Hematopoietic multipotent progenitor cell treated with erythropoietin and hydrocortisone succinate and interleukin-3 and kit ligand, for 8 days (in vitro differentiated cells): ENCODE data around the gene ATP5PD.
"Not testable (repeated sequence)": the region's sequence is repeated elsewhere in the genome, so short reads cannot be mapped to it uniquely, and the experiment has no call there.

Experiments
- DNase-seq: peaks from one replicate; pipeline ENCODE4 v3.0.0-alpha.2; 2015

Gene ATP5PD

DNA sequence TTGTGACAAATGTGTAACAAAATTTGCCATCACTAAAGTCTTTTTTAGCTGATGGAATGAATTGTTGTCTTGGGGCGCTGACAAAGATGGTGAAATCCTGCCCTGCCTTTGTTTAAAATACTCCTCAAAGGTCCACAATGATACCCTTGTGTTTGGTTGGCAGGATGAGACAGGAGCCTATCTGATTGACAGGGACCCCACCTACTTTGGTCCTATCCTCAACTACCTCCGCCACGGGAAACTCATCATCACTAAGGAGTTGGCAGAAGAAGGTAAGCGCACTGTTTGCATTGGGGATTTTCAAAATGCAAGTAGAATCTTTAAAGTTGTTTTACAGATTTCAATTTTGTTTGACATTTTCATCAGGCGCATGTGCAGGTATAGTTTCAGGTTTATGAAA lies 2.3 kb upstream of the ATP5PD start:
- DNase-seq = no peak

DNA sequence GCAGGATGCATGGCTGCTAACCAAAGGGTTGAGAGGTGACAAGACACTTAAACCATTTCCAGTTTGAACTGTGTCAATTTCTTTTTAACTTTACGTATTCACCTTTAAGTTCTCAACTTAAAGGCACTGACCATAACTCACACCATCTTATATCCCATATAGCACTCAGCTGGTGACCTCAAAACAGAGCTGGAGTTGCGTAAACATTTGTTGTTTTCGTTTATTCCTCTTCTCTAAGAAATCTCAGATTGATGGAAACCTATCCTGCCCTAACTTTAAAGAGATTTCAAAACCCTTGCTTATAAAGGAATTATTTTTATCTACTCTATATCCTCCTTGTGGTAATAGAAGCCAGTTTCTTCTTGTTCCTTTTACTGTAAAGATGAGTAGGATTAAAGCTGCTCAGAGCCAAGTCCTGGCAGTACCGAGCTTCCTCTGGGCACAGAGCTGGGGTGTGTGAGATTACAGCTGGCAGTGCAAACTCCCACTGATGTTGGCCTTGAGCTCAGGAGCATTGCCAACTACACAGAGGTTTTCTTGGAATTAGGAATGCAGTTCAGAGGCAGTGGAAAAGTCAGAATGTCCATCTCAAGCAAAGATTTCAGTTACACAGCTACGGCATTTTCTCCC lies 1.6 kb upstream of the ATP5PD start:
- peak; percentile 39 for DNase-seq

DNA sequence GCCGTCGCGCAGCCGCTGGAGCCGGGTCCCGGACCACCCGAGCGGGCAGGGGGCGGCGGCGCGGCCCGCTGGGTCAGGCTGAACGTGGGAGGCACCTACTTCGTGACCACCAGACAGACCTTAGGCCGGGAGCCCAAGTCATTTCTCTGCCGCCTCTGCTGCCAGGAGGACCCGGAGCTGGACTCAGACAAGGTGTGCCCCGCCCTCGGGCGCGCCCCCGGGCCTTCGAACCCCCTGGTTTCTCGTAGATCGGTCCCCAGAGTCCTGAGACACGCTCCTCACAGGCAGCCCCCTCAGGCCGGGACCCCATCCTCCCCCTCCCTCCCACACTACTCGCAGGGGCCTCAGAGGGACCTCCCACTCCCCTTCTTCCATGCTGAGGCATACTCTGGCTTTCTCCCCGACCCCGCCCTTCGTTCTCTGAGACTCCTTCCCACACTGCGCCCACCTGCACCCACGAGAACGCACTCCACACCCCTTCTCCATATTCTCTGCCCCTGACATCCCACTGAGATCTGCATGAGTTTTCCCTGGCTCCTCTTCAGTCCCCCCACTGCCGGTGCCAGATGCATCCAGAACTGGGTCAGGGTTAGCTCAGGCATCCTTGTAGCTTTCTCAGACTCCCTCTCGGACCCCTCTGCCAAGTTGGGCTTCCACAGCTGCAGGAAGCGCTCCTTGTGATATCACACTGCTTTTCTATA lies 779 bp upstream of the ATP5PD start:
- DNase-seq = no peak

DNA sequence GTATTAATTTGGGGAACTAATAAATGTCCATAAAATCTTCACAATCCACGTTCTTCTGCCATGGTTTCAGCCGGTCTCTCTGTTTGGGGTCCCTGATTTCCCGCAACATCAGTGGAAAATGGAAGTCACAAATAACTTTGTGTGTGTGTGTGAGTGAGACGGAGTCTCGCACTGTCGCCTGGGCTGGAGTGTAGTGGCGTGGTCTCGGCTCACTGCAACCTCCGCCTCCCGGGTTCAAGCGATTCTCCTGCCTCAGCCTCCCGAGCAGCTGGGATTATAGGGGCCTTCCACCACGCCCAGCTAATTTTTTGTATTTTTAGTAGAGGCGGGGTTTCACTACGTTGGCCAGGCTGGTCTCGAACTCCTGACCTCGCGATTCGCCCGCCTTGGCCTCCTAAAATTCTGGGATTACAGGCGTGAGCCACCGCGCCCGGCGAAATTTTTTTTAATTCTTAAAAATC lies 793 bp downstream of the ATP5PD start:
- DNase-seq = not testable (repeated sequence)

DNA sequence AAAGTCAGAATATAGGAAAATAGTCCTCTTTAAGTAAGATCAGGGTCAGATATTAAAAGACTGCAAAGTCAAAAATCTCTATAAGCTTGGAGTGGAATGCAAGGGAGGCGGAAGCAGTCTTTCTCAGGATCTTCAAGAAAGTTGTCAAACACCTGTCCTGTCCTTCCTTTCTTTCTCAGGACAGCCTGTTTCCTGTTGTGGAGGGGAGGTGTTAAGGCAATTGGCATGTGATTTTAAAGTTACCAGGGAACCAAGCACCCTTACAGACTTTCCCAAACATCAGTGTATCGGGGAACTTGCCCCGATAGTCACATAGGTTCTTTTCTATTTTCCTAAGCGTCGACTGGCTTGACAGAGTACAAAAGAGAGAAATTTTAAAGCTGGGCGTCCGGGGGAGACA lies 2.1 kb downstream of the ATP5PD start:
- no peak for DNase-seq

DNA sequence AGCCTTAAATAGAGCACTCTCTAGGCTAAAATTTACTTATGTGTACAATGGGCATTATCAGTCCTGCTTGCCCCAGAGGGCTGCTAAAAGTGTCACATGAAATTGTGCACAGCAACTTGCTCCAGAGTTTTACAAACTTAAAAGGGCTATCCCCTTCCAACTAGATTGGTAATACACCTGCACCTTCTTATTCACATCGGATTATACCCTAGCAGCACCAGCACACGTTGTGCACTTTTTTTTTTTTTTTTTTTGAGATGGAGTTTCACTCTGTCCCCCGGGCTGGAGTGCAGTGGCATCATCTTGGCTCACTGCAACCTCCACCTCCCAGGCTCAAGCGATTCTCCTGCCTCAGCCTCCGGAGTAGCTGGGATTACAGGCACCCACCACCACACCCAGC lies 3.0 kb downstream of the ATP5PD start:
- not testable (repeated sequence) for DNase-seq

DNA sequence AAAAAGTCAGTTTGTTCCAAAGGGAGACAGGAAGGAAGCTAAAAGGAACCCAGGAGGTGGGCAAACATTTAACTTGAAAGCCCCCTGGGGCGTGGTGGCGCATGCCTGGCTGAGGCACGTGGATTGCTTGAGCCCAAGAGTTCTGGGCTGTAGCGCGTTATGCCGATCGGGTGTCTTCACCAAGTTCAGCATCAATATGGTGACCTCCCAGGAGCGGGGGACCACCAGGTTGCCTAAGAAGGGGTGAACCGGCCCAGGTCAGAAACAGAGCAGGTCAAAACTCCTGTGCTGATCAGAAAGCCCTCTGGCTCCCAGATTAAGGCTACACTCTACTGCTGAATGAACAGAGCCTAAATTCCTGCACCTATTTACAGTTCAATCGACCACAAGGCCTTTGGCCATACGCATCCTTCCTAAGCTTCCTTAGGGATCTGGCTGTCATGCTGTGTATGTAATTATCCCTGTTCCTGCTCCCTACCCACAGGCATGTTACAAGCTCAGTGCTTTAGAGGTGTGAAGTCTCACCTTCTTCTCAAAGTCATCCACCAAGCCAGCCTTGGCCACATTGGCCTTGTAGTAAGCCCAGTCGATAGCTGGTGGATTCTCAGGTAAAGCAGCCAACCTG lies 5.0 kb downstream of the ATP5PD start:
- DNase-seq = no peak

DNA sequence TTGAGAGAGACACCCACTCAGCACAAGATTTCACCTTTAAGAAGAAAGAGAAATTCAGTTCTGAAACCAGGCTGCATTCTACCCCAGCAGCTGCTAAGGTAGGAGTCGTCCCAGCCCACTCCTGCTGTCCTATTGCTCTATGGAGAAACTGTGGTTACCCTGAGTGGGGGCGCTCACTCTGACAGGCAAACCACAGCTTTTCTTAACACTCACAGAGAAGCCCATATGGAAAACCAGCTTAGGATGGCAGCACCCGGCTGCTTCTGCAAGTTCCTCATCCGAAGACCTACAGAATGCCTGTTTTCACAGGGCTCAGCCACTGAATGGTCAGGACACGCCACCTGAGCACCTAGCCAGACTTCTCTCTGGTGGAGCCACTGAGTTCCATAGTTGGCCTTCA lies 7.5 kb downstream of the ATP5PD start:
- no peak for DNase-seq

DNA sequence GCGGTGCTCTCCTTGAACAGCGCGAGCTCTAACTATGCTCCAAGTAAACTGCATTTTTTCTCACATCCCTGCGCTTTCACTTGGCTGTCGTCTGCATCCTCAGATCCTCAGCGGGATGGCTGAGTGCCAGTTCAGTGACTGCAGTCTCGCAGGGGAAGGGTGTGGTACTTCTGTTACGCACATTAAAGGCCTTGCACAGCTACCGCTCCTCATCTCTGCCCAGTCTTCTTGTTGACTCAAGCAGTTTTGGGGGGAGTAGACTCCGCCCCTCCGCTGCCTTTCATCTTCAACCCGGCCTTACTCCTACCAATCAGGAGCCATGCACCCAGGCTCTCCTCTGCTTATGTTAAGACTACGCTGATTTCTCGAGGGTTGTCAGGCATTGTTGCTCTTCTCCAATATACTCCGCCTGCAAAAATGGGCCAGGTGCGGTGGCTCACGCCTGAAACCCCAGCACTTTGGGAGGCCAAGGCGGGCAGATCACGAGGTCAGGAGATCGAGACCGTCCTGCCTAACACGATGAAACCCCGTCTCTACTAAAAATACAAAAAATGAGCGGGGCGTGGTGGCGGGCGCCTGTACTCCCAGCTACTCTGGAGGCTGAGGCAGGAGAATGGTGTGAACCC lies 10.0 kb downstream of the ATP5PD start:
- peak; percentile 89 for DNase-seq

DNA sequence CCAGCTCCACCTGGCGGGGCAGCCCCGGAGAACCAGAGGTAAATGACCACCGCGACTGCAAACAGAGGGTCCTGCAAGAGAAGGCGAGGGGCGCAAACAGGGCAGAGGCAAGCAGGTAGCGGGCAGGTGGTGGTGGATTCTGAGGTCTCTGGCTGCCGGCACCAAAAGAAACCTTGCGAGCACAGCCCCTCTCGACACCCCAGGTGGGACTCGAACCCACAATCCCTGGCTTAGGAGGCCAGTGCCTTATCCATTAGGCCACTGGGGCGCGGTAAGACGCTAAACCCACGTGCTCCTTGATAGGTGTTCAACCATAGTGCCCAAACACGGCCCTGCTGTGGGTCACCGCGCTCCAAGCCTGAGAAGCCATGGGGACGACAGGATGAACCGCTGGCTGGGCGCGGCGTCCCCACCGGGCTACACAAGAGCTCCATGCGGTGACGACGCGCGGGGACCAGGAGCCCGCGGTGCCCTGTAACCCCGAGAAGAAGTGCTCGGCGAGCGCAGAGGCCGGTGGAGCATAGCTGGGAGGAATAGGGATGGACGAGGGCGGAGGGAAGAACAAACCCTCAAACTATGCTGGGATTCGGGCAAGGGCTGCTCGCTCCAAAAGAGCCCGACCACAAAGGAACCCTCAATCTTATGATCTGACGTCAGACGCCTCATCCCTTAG lies 12.4 kb downstream of the ATP5PD start:
- peak; percentile 96 for DNase-seq

DNA sequence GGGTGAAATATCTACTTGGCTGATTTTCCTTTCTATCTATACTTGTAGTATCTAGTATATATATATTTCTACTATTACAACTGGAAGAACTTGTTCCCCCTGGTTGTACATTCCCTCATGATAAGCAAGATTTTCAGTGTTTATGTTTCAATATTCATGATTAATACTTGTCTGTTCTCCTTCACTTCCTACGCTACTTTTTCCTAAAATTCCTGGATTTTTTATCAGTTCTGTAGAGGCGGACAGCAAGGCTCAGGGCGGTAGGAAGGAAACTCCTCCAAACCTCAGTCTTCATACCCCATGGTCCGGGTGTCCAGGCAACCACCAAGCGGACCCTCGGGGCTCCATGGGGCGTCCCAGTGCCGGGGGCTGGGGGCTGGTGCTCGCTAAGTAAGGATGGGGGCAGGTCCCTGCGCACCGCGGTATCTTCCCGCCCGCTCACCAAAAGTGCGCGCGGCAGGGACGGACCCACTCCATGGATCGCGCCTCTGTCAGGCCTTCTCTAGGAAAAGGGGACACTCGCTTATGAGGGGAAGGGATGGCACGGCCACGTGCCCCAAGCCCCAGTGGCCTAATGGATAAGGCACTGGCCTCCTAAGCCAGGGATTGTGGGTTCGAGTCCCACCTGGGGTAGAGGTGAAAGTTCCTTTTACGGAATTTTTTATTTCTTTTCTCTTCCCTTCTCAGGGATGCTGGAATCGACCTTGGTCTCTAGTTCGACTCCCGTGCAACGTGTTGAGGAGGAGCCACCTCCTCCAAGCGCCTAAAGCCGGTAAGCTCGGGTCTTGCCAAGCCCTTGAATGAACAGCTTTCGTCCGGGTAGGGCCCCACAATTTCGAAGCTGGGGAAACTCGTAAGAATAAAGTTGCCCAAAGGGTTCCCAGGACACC lies 13.2 kb downstream of the ATP5PD start:
- DNase-seq = peak; percentile 95

DNA sequence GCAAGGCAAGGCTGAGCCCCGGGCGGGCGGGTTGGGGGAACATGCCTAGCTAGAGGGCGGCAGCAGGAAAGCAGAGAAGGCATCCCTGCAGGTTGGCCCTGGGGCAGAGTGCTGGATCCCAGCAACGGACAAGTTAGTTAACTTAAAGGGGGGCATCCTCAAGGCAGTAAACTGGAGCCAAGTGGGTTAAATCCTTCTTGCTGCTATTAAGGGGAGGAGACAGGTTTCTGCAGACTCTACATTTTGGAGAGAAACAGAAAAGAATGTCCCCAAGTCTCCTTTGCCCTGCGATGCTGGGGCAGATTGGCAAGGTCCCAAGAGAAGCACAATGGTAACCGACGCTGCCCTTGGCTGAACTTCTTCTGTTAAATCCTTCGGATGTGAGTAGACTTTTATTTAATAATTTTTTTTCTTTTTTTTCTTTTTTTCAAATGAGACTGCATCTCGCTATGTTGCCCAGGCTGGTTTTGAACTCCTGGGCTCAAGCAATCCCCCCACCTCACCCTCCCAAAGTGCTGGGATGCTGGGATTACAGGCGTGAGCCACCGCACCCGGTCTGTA lies 14.0 kb downstream of the ATP5PD start:
- peak; percentile 41 for DNase-seq

DNA sequence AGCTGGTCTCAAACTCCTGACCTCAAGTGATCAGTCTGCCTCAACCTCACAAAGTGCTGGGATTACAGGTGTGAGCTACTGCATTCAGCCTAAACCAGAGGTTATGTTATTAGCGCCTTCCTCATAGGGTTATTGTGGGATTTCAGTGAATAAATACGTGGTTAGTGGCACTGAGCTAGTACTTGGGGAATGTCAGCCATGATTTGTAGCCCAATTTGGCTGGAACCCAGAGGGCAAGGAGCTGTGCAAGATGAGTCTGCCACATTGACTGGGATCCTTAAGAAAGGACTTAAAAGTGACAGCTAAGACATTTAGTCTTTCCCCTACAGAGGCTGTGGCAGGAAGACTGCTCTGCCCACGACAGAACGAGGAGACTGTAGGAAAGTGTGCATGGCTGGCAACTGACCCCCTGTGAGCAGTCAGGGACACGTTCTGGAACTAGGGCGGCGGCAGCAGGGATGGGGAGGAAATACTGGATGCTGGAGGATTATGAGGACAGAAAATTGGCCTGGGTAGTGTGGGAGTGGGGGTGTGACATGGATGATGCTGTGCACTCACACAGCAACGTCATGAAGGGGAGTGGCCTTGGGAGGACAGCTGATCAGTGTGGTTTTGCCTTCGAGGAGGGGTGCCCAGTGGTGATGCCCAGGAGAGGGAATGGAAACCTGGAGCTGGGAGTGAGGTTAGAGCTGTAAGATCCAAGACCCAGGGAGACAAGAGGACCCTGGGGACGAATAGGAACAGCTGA lies 14.6 kb downstream of the ATP5PD start:
- DNase-seq = peak; percentile 78

DNA sequence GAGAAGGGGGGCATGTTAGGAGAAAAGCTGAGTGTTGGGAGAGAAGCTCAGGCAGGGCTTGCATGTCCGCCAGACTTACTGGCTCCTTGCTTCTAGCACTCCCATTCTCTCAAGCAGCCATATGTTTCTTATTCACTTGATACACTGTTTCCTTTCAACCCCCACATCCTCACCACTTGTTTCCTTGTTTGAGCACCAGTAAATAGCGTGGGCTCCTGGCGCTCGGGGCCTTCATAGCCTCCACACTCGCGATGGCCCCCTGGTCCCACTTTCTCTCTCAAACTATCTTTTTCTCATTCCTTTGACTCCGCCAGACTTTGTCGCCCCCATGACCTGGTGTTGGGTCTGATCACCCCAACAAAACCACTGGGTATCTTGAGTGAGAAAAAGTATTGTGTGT lies 16.6 kb downstream of the ATP5PD start:
- no peak for DNase-seq

DNA sequence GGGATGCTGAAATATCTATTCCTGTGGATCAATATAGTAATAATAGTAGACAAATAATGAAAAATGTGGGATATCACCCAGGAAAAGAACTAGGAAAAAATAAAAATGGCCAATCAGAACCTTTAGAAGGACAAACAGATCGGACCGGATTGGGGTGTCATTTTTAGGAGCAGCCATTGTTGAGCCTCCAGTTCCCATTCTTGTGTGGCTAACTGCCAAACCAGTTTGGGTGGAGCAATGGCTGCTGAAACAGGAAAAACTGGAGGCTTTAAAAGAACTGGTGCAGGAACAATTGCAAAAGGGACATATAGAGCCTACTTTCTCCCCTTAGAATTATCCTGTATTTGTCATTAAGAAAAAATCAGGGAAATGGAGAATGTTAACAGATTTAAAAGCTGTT lies 20.1 kb downstream of the ATP5PD start:
- DNase-seq = not testable (repeated sequence)

DNA sequence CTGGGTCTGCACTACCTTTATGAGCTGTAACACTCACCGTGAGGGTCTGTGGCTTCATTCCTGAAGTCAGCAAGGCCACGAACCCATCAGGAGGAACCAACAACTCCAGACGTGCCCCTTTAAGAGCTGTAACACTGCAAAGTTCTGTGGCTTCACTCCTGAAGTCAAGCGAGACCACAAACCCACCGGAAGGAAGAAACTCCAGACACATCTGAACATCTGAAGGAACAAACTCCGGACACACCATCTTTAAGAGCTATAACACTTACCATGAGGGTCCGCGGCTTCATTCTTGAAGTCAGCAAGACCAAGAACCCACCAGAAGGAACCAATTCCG lies 21.4 kb downstream of the ATP5PD start:
- not testable (repeated sequence) for DNase-seq

DNA sequence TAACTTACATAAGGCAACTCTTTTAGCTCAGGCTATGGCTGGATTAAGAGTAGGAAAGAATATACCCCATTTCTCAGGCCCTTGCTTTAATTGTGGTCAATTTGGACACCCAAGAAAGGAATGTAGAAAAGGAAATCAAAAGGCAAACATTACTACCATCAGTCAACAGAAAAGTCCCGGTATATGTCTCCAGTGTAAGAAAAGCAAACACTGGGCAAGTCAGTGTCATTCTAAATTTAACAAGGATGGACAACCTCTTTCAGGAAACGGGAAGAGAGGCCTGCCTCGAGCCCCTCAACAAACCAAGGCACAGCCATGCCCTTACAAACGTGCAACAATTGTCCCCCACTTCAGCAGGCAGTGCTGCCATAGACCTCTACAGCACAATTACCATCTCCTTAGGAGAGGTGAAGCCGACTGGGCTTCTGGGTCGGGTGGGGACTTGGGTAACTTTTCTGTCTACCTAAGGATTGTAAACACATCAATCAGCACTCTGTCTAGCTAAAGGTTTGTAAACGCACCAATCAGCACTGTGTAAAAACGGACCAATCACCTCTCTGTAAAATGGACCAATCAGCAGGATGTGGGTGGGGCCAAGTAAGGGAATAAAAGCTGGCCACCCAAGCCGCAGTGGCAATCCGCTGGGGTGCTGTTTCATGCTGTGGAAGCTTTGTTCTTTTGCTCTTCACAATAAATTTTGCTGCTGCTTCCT lies 21.9 kb downstream of the ATP5PD start:
- no peak for DNase-seq

DNA sequence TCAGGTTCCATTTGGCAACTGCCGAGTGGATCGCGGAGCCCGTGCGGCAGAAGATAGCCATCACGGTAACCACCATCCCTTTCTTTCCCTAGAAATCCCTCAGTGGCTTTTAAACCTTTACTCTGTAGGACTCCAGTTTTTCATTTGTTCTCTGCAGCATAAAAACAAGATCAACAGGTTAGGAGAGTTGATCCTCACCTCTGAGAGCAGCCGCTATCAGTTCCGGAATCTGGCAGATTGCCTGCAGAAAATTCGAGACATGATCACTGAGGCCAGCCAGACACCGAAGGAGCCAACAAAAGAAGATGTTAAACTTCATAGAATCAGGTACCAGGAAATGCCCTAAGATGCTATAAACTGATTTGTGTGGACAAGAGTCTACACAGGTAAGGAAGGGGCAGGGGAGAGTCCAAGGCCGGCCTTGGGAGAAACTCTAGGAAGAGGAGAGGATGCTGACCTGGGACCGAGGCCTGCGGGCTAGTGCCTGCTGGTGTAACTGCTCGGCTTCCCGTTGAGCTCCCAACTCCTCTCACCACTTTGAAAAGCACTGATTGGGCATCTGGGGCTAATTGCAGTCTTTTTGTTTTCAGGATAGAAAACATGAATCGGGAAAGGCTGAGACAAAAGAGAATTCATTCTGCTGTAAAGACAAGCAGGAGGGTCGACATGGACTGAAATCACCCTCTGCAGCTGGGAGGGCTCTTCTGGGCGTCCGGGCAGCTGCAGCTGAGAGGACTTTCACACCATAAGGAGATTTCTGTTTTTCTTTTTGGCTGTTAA lies 26.2 kb downstream of the ATP5PD start:
- DNase-seq = no peak

DNA sequence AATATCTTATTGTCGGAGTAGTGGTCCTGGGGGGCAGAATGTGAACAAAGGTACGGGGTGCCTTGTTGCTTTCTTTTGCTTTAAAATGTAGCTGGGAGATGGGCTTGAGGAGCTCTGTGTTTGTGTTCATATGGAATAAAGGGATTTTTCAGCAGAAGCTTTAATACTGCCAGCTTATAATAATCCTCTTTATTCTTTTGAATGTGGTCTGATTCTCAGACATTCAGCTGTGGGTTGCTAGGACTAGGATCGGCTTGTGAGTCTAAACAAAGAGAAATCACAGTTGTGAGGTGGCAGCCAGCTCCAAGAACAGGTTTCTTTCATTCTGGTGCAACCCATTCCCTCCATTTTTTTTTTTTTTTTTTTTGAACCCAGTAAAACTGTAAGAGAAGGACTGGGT lies 27.1 kb downstream of the ATP5PD start:
- no peak for DNase-seq

DNA sequence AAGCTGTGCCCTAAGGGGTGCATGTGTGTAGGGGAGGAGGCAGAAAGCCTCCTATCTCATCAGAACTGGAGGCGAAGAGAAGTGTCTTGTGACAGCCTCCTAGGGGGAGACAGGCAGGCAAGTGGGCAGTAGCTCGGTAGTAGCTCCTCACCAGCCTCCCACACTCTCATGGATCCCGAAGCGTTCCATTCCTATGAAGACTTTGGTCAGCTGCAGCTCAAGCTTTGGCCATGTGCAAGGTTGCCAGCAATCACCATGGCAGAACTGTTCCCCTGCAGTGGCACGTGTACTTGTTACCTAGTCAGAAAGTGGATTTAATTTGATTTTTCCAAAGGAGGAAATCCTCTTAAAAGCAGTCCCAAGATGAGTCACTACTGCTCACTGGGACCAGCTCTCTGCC lies 27.6 kb downstream of the ATP5PD start:
- DNase-seq = no peak
